Smooth muscle cell (in vitro differentiated cells): Measurements from ENCODE around the gene INSRR. TPM values are rescaled to one million over a fixed set of nuclear protein-coding genes. Genes with fewer than 3 reads are reported as not detected.
A peak's percentile ranks its signal among the peaks of the same experiment; 100 is the strongest.

Experiments
- DNase-seq: peaks from one replicate; lab custom pipeline; 2025; ENCODE audit not compliant: unreplicated experiment; lab: John Stamatoyannopoulos, UW
- H2AFZ ChIP-seq: fragments of 200-600 bp; sonication (generic); 2 replicates; pipeline ENCODE4 v1.6.0; 2016; ENCODE audit warnings: antibody characterized with exemption, low read depth, mild to moderate bottlenecking
- H3F3A ChIP-seq: fragments of 200-600 bp; sonication (generic); 2 replicates; pipeline ENCODE4 v1.6.0; 2017; ENCODE audit warnings: antibody characterized with exemption, low read depth
- H3K27ac ChIP-seq: fragments of 200-600 bp; sonication (generic); 2 replicates; pipeline ENCODE4 v1.5.1; 2016; ENCODE audit warnings: low read depth, mild to moderate bottlenecking
- H3K27me3 ChIP-seq: fragments of 200-600 bp; sonication (generic); 2 replicates; pipeline ENCODE4 v1.6.1; 2016; ENCODE audit warnings: low read depth, mild to moderate bottlenecking
- H3K36me3 ChIP-seq: fragments of 200-600 bp; sonication (generic); 2 replicates; pipeline ENCODE4 v1.5.1; 2016; ENCODE audit warnings: low read depth
- H3K4me1 ChIP-seq: fragments of 200-600 bp; sonication (generic); 2 replicates; pipeline ENCODE4 v1.5.1; 2016; ENCODE audit warnings: low read depth
- H3K4me2 ChIP-seq: fragments of 200-600 bp; sonication (generic); 2 replicates; pipeline ENCODE4 v1.6.0; 2016; ENCODE audit warnings: mild to moderate bottlenecking
- H3K4me3 ChIP-seq: fragments of 200-600 bp; sonication (generic); 2 replicates; pipeline ENCODE4 v1.5.1; 2016; ENCODE audit warnings: mild to moderate bottlenecking
- H3K79me2 ChIP-seq: fragments of 200-600 bp; sonication (generic); 2 replicates; pipeline ENCODE4 v1.6.0; 2016; ENCODE audit warnings: low read depth, mild to moderate bottlenecking
- H3K9ac ChIP-seq: fragments of 200-600 bp; sonication (generic); 2 replicates; pipeline ENCODE4 v1.6.0; 2016; ENCODE audit warnings: low read depth
- H3K9me3 ChIP-seq: fragments of 200-600 bp; sonication (generic); replicated peaks from 2 replicates; pipeline ENCODE4 v1.5.1; 2016; ENCODE audit warnings: low read depth
- H4K20me1 ChIP-seq: fragments of 200-600 bp; sonication (generic); 2 replicates; pipeline ENCODE4 v1.6.0; 2016; ENCODE audit warnings: low read depth
- WGBS: methylation state at CpG from one replicate; pipeline ENCODE4 v1.1.7; 2016; ENCODE audit warnings: low lambda C conversion rate; 5-methylcytosine and 5-hydroxymethylcytosine counted together
- polyA plus RNA-seq: library from polyadenylated mRNA; unstranded; fragments of >200 nt; fragmentation: Nextera tagmentation; extraction: Ambion mirVana; gene quantifications from 2 replicates; pipeline ENCODE4 v1.2.1, GENCODE V29; 2016
- total RNA-seq: library from RNA; depleted of rRNA; stranded (reverse); fragments of >200 nt; gene quantifications from 2 replicates; pipeline ENCODE4 v1.2.3, GENCODE V29; 2014
- TF ChIP-seq, protein P1 (sequence below): fragments of 200-600 bp; sonication (generic); IDR thresholded peaks from 2 replicates; pipeline ENCODE4 v1.5.1; 2017; ENCODE audit warnings: borderline replicate concordance, mild to moderate bottlenecking, antibody characterized with exemption; ENCODE audit not compliant: insufficient read depth, poor library complexity, severe bottlenecking

The INSRR gene
- total and polyA plus RNA-seq, 2 experiments from 2014 or later, result 0.36 to 0.45 TPM

GRCh38 chr1:156894711-156895454 lies 36.0 kb upstream of the INSRR start:
- Histone ChIP-seq H3K9me3 (no peaks in the 10 kb centered on the region), H3F3A (peaks cover 4% of the 10 kb centered on the region), H2AFZ (no peak overlapping the region), H3K4me3 (no peak overlapping the region), H3K36me3 (no peaks in the 10 kb centered on the region), H3K4me1 (peaks cover 8% of the 10 kb centered on the region), H3K79me2 (no peaks in the 10 kb centered on the region), H4K20me1 (no peaks in the 10 kb centered on the region), H3K9ac (no peak overlapping the region), H3K27me3 (no peaks in the 10 kb centered on the region), H3K27ac (peak overlapping the region; percentile 47), H3K4me2 (no peak overlapping the region)
- no peak for DNase-seq
- WGBS, result 81% methylated on average over 12 of the region's 12 CpGs
- TF ChIP-seq, protein P1, sequence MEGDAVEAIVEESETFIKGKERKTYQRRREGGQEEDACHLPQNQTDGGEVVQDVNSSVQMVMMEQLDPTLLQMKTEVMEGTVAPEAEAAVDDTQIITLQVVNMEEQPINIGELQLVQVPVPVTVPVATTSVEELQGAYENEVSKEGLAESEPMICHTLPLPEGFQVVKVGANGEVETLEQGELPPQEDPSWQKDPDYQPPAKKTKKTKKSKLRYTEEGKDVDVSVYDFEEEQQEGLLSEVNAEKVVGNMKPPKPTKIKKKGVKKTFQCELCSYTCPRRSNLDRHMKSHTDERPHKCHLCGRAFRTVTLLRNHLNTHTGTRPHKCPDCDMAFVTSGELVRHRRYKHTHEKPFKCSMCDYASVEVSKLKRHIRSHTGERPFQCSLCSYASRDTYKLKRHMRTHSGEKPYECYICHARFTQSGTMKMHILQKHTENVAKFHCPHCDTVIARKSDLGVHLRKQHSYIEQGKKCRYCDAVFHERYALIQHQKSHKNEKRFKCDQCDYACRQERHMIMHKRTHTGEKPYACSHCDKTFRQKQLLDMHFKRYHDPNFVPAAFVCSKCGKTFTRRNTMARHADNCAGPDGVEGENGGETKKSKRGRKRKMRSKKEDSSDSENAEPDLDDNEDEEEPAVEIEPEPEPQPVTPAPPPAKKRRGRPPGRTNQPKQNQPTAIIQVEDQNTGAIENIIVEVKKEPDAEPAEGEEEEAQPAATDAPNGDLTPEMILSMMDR, result no peak

DNA sequence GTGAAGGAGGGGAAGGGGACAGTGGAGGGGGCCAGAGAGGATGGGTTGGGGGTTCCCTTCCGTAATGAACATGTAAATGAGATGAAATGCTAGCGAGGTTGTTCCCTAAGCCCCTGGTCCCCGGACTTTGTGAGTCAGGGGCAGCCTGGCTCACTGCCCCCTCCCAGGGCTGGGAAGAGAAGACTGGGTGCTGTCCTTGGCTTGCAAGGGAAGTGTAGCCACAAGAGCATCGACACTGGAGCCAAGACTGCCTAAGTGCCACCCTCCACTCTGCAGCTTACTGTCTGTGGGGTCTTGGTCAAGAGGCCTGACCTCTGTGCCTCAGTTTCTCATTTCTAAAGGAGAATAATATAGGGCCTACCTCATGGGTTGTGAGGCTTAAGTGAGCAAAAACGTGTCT lies 35.1 kb upstream of the INSRR start:
- no peak overlapping the region for H3K9ac ChIP-seq
- peak overlapping the region; percentile 21 for H3K4me2 ChIP-seq

GRCh38 chr1:156893048-156893953 lies 34.4 kb upstream of the INSRR start, which contains the start of gene PEAR1:
PEAR1 (plus strand) TSS chr1:156893718; CDS start chr1:156903927, 10,209 bp downstream.
- H2AFZ ChIP-seq, result no peak within 1 kb of the TSS

More for the DNA sequence above, 35.1 kb upstream of the INSRR start:
- H3K79me2 ChIP-seq, result no peaks in the 10 kb centered on the region
- no peaks in the 10 kb centered on the region for H3K9me3 ChIP-seq
- no peak for DNase-seq
- H3K4me3 ChIP-seq, result no peak overlapping the region
- no peaks in the 10 kb centered on the region for H3K27me3 ChIP-seq
- no peak overlapping the region for H3K27ac ChIP-seq
- H2AFZ ChIP-seq, result no peak overlapping the region
- no peaks in the 10 kb centered on the region for H3K36me3 ChIP-seq
- H3K4me1 ChIP-seq, result peaks cover 8% of the 10 kb centered on the region
- TF ChIP-seq, protein P1, result no peak
- WGBS, result 33% methylated on average over 5 of the region's 5 CpGs
- no peaks in the 10 kb centered on the region for H4K20me1 ChIP-seq
- H3F3A ChIP-seq, result peaks cover 4% of the 10 kb centered on the region

More at GRCh38 chr1:156893048-156893953, 34.4 kb upstream of the INSRR start, which contains the start of gene PEAR1:
- H3K9me3 ChIP-seq, result no peaks in the 10 kb centered on the region
- H3K4me2 ChIP-seq, result peak within 1 kb of the TSS; percentile 87
- no peaks in the 10 kb centered on the region for H3K27me3 ChIP-seq
- TF ChIP-seq, protein P1, result no peak
- no peak for DNase-seq
- 21% methylated on average over 37 of the region's 60 CpGs for WGBS
- peaks cover 4% of the 10 kb centered on the region for H3F3A ChIP-seq
- peaks cover 8% of the 10 kb centered on the region for H3K4me1 ChIP-seq
- peak within 1 kb of the TSS; percentile 50 for H3K4me3 ChIP-seq
- H3K36me3 ChIP-seq, result no peaks in the 10 kb centered on the region
- no peak within 1 kb of the TSS for H3K27ac ChIP-seq
- H4K20me1 ChIP-seq, result no peaks in the 10 kb centered on the region
- H3K9ac ChIP-seq, result no peak within 1 kb of the TSS
- no peaks in the 10 kb centered on the region for H3K79me2 ChIP-seq
